ENCODE data around the gene PCIF1. TPM values are rescaled to one million over a fixed set of nuclear protein-coding genes. Genes with fewer than 3 reads are reported as not detected.

PCIF1 gene
- total and polyA plus RNA-seq, 2 experiments from 2014 or later, result 5.3 to 24.3 TPM

DNA sequence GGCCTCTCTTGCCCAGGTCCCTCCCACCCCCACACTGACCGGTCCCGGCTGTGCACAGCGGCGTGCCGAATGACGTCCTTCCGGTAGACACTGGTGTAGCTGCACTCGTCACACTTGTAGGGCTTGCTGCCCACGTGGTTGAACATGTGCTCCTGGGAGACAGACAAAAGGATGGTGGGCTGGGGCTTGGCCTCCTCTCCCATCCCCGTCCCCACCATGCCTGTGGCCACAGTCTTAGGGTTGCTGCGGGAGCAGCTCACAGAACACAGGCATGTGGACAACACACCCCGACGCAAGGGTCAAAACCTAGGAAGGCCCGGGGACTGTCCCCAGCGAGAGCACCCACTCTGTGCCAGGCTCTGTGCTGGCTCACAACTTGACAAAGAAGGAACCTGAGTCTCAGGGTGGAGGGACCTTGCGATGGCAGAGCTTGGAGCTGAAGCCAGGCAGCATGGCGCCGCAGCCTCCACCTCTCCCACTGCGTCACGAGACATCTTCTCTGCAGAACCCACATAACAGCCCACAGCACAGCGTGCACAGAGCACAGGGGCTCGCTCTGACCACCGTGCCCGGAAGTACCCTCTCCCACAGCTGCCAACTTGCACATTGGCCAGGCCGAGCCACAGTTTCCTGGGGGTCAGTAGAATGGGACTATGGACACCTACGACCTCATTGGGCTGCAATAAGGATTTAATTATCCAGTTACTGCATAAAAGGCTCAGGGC is 27.7 kb downstream of the PCIF1 start:
- no peak for DNase-seq
- Histone ChIP-seq H3F3A (ENCODE audit: insufficient read depth) (no peaks in the 10 kb centered on the region), H3K4me2 (ENCODE audit: unreplicated experiment) (no peak overlapping the region), H3K4me1 (ENCODE audit: insufficient read depth) (no peaks in the 10 kb centered on the region), H3K9me2 (ENCODE audit: insufficient read depth) (no peaks in the 10 kb centered on the region), H3K9ac (no peak overlapping the region), H3K27me3 (replicated peaks; ENCODE audit: insufficient read depth) (no peaks in the 10 kb centered on the region), H2AFZ (no peak overlapping the region), H3K36me3 (ENCODE audit: low read depth) (peaks cover 42% of the 10 kb centered on the region), H3K9me3 (ENCODE audit: low read depth) (no peaks in the 10 kb centered on the region), H3K79me2 (ENCODE audit: insufficient read depth) (peaks cover 2% of the 10 kb centered on the region; the same call in 1 of the 2 replicates), H3K27ac (no peak overlapping the region), H4K20me1 (ENCODE audit: insufficient read depth) (no peaks in the 10 kb centered on the region), H3K4me3 (no peak overlapping the region)
- in situ Hi-C loops (cut with MboI), result no loop called here
- no peak for TF ChIP-seq EZH2phosphoT487 (IDR thresholded peaks at IDR 0.05; ENCODE audit: insufficient read depth, low read depth)
- TF ChIP-seq EZH2 (IDR thresholded peaks at IDR 0.05; ENCODE audit: insufficient read depth, poor library complexity, severe bottlenecking), result no peak
- WGBS, 2 experiments (ENCODE audit: low coverage in 1 of 2, low lambda C conversion rate in 2 of 2, missing lambda C conversion rate in 2 of 2), result 85 to 86% methylated on average over 24 to 26 of the region's 26 CpGs

DNA sequence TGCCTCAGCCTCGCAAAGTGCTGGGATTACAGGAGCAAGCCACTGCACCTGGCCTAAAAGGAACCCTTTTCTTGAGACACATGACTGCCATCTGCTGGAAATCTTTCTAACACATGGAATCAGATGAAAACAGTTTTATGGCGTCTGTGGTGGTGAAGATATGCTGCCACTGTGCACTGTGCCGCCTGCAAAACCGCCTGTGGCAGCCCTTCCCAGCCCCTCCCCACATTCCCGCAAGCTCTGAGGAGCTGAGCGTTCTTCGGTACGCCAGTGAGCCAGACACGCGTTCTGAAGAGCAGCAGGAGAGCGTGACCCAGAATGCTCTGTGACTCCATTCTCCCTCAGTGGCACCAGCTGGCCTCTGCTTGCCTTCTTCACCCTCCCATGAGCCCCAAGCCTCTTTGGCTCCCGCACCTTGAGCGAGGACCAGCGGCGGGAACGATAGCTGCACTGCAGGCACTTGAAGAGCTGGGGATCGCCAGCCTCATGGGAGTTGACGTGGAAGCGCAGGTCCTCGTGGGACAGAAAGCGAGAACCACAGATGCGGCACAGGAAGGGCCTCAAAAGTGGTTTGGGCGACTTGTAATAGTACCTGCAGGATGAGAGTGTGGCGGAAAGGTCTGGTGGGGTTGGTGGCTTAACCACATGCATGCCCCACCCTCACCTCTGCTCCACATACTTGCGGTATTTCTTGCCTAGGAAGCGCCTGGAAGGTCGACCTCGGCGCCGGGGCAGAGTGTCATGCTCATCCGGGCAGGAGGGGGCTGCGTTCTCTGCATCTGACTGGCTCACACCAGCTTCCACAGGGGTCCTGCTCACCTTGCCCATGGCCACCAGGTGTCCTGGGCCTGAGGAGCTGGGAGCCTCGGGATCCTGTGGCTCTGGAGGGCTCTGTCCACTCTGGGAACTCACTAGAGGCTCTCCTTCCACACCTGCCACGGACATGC is 28.8 kb downstream of the PCIF1 start:
- no peaks in the 10 kb centered on the region for H4K20me1 ChIP-seq (ENCODE audit: insufficient read depth)
- TF ChIP-seq EZH2phosphoT487 (IDR thresholded peaks at IDR 0.05; ENCODE audit: insufficient read depth, low read depth) (no peak), EZH2 (IDR thresholded peaks at IDR 0.05; ENCODE audit: insufficient read depth, poor library complexity, severe bottlenecking) (no peak)
- peaks cover 44% of the 10 kb centered on the region for H3K36me3 ChIP-seq (ENCODE audit: low read depth)
- 79 to 82% methylated on average over 32 to 34 of the region's 34 CpGs for WGBS, 2 experiments (ENCODE audit: low coverage in 1 of 2, low lambda C conversion rate in 2 of 2, missing lambda C conversion rate in 2 of 2)
- H3K27me3 ChIP-seq (replicated peaks; ENCODE audit: insufficient read depth), result no peaks in the 10 kb centered on the region
- H2AFZ ChIP-seq, result no peak overlapping the region
- peaks cover 14% of the 10 kb centered on the region for H3K79me2 ChIP-seq (ENCODE audit: insufficient read depth)
- in situ Hi-C loops (cut with MboI), result no loop called here
- H3K27ac ChIP-seq, result no peak overlapping the region
- no peaks in the 10 kb centered on the region for H3K9me3 ChIP-seq (ENCODE audit: low read depth)
- H3K9ac ChIP-seq, result no peak overlapping the region
- H3K9me2 ChIP-seq (ENCODE audit: insufficient read depth), result no peaks in the 10 kb centered on the region
- DNase-seq, result peak; percentile 59
- H3K4me2 ChIP-seq (ENCODE audit: unreplicated experiment), result no peak overlapping the region
- peaks cover 3% of the 10 kb centered on the region for H3F3A ChIP-seq (ENCODE audit: insufficient read depth)
- H3K4me3 ChIP-seq, result no peak overlapping the region
- peaks cover 2% of the 10 kb centered on the region for H3K4me1 ChIP-seq (ENCODE audit: insufficient read depth)

- no peaks in the 10 kb centered on the region for H4K20me1 ChIP-seq (ENCODE audit: insufficient read depth)
- H3K27ac ChIP-seq, result no peak overlapping the region
- H3K9me3 ChIP-seq (ENCODE audit: low read depth), result no peaks in the 10 kb centered on the region
- in situ Hi-C loops (cut with MboI), result no loop called here
- no peak for DNase-seq
- H3K27me3 ChIP-seq (replicated peaks; ENCODE audit: insufficient read depth), result no peaks in the 10 kb centered on the region
- H3K4me3 ChIP-seq, result no peak overlapping the region
- H3K79me2 ChIP-seq (ENCODE audit: insufficient read depth), result peaks cover 18% of the 10 kb centered on the region
- no peak overlapping the region for H2AFZ ChIP-seq
- H3K9ac ChIP-seq, result no peak overlapping the region
- H3K9me2 ChIP-seq (ENCODE audit: insufficient read depth), result no peaks in the 10 kb centered on the region
- TF ChIP-seq EZH2 (IDR thresholded peaks at IDR 0.05; ENCODE audit: insufficient read depth, poor library complexity, severe bottlenecking) (no peak), EZH2phosphoT487 (IDR thresholded peaks at IDR 0.05; ENCODE audit: insufficient read depth, low read depth) (no peak)
- 91 to 94% methylated on average over 9 of the region's 9 CpGs for WGBS, 2 experiments (ENCODE audit: low coverage in 1 of 2, low lambda C conversion rate in 2 of 2, missing lambda C conversion rate in 2 of 2)
- peaks cover 9% of the 10 kb centered on the region for H3K4me1 ChIP-seq (ENCODE audit: insufficient read depth)
- peaks cover 10% of the 10 kb centered on the region for H3F3A ChIP-seq (ENCODE audit: insufficient read depth)
- H3K4me2 ChIP-seq (ENCODE audit: unreplicated experiment), result no peak overlapping the region
- H3K36me3 ChIP-seq (ENCODE audit: low read depth), result peaks cover 37% of the 10 kb centered on the region
Observed at GRCh38 chr20:45964006-45964400, 29.5 kb downstream of the PCIF1 start.

- Histone ChIP-seq H3K27me3 (replicated peaks; ENCODE audit: insufficient read depth) (no peaks in the 10 kb centered on the region), H3K9me3 (ENCODE audit: low read depth) (no peaks in the 10 kb centered on the region), H3K4me2 (ENCODE audit: unreplicated experiment) (no peak overlapping the region), H3K27ac (no peak overlapping the region), H4K20me1 (ENCODE audit: insufficient read depth) (no peaks in the 10 kb centered on the region), H3F3A (ENCODE audit: insufficient read depth) (peaks cover 22% of the 10 kb centered on the region), H3K4me1 (ENCODE audit: insufficient read depth) (peaks cover 23% of the 10 kb centered on the region), H3K79me2 (ENCODE audit: insufficient read depth) (peaks cover 24% of the 10 kb centered on the region), H3K4me3 (no peak overlapping the region), H3K9ac (no peak overlapping the region), H3K36me3 (ENCODE audit: low read depth) (peaks cover 37% of the 10 kb centered on the region), H2AFZ (no peak overlapping the region), H3K9me2 (ENCODE audit: insufficient read depth) (no peaks in the 10 kb centered on the region)
- TF ChIP-seq EZH2phosphoT487 (IDR thresholded peaks at IDR 0.05; ENCODE audit: insufficient read depth, low read depth) (no peak), EZH2 (IDR thresholded peaks at IDR 0.05; ENCODE audit: insufficient read depth, poor library complexity, severe bottlenecking) (no peak)
- in situ Hi-C loops (cut with MboI), result no loop called here
- no peak for DNase-seq
- WGBS, 2 experiments (ENCODE audit: low coverage in 1 of 2, low lambda C conversion rate in 2 of 2, missing lambda C conversion rate in 2 of 2), result 84 to 87% methylated on average over 15 to 18 of the region's 18 CpGs
Observed at GRCh38 chr20:45965169-45966002, 30.9 kb downstream of the PCIF1 start.

Data from GM23248 (cell line).